GM19099 (cell line): ENCODE measurements around the gene GMEB2.

ENCODE experiments used
- POLR2A ChIP-seq: IDR thresholded peaks from 3 replicates; pipeline ENCODE4 v1.6.1; 2011; ENCODE audit warnings: low read depth; ENCODE audit not compliant: insufficient read length; ENCODE audit errors: extremely low read depth

Gene GMEB2

DNA sequence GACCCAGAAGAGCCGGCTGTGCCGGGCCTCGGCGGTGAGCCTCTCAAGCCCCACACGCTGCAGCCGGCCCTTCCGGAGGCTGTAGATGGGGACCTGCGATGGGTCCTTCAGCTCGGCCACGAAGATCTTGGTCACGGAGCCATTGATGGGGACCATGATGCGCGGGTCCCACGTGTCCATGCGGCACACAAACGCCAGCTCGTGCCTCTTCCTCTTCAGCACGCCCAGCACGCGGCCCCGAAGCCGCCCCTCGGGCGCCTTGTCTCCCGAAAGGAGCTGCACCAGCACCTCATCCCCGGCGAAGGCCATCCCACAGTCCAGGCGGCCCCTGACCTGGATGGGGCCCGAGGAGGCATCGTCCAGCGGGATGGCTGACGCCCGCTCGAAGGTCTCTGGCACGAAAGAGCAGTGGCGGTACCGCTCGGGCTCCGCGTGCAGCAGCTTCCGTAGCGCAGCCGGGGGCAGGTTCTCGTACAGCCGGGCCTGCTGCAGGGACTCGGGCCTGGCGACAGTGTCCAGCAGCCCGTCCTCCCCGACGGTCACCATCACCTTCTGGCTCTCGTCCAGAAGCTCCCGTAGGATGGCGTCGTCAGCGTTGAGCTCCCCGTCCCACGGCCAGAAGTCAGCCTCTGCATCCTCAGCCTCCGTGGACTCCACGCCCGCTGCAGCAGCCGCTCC is 61.7 kb downstream of the GMEB2 start:
- no peak for TF ChIP-seq POLR2A

DNA sequence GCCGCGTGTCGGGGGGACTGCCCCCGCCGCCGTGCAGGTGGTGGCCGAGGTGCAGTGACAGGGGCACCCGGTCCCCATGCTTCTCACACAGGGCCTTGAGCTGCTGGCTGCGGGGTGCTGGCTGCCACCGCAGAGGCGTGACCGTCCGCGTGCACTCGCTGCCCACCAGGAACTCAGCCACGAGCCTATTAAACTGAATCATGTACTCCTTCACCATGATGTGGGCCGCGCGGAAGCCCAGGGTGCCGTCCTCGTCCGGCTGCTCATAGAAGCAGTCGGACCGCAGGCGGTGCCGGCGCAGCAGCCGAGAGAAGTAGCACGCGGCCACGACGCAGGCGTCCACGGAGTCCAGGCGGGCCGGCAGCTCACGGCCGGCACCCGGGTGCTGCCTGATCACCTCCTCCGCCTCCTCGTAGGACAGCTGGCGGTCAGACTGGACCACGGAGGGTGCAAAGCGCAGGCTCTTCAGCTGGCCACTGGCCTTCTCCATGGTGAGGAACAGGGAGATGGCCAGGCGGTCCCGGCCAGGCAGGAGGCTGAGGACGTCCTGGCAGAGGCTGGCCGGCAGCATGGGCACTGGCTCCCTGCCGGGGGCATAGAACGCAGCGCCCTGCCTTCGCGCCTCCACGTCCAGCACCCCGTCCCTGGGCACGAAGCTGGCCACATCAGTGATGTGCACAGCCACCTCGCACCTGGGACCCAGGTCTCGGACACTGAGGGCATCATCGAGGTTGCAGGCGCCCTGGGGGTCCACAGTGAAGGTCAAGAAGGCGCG is 62.7 kb downstream of the GMEB2 start:
- no peak for TF ChIP-seq POLR2A

DNA sequence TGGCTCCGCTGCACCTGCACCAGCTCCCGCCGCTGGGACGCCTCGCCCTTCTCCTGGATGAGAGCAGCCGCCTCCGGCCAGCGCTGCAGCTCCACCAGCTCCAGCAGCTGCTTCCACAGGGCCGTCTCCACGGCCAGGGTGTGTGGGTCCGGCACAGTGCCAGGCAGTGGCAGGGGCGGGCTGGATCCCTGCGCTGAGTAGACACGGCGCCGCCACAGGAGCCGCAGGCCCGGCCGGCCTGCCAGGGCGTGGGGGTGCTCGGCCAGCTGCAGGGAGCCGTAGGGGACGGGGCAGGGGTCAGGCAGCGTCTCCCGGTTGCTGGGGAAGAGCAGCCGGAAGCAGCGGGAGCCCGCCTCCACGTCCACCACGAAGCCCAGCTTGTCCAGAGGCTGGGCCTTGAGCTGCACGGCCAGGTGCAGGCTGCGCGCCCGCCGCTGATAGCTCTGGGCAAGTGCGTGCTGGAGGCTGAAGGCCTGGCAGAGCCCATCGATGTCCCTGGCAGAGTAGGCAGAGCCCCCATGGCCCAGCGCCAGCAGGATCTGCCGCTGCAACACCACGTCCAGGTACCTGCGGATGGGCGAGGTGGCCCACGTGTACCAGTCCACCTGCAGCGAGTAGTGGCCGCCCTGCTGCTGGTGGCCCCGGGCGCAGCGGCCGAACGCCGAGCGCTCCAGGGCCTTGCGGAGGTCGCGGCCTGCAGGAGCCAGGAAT is 63.5 kb downstream of the GMEB2 start:
- no peak for TF ChIP-seq POLR2A

DNA sequence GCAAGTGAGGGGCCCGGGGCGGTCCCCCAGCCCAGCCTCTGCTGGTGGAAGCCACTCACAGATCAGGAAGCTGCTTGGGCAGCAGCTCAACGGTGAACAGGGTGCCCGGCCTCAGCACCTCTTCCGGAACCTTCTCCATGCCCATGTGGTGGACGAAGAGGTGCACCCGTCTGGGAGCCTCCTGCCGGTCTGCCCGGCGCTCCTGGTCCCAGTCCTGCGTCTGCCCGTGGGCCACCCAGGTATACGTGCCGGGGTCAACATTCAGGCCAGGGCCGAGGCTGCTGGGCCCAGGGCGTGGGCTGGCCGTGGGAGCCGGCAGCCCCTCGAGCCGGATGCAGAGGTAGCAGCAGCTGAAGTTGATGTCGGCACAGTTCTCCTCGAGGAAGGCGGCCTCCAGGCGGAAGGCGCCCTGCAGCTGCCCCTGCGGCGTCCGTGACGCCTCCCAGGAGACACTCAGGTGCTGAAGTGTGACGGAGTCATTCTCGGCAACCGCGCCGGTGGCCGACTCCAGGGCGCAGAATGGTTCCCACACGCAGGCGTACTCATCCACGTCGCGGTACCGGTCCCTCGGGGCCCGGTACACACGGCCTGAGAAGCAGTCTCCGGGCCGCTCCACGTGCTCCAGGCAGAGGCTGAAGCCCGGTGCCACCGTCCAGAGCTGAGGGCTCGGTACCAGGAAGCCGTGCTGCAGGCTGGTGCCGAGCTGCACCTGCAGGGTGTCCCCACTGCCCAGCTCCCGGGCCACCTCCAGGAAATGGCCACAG is 64.3 kb downstream of the GMEB2 start:
- no peak for TF ChIP-seq POLR2A

DNA sequence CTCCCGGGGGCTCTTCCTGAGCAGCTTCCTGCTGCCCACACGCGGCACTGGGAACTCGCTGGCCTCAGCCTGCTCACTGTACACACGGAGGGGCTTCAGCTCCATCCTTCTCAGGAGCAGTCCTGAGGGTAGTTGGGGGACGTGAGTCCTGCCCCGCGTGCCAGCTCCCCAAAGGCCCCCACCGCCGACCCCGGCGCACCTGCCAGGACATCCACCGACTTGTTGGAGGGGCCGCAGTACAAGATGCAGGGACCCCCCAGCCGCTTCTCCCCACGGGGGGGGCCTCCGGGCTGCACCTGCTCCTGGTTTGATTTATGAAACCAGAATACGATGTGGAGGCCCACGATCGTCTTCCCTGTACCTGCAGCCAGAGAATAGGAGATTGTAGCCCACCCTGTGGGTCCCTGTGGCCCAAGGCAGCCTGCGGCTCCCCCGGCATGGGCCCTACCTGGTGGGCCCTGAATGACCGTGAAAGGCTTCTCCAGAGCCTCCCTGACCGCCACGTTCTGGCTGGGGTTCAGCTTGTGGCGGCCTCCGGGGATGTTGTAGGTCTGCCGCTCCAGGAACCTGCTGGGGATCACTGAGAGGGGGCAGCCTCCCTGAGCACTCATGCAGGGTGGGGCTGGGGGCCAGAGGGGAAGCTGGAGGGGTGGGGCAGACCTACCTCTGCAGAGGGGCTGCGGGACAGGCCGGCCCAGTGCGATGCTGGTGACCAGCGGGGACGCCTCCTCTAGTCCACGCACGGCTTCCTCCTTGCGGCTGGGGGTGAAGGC is 65.1 kb downstream of the GMEB2 start:
- no peak for TF ChIP-seq POLR2A

DNA sequence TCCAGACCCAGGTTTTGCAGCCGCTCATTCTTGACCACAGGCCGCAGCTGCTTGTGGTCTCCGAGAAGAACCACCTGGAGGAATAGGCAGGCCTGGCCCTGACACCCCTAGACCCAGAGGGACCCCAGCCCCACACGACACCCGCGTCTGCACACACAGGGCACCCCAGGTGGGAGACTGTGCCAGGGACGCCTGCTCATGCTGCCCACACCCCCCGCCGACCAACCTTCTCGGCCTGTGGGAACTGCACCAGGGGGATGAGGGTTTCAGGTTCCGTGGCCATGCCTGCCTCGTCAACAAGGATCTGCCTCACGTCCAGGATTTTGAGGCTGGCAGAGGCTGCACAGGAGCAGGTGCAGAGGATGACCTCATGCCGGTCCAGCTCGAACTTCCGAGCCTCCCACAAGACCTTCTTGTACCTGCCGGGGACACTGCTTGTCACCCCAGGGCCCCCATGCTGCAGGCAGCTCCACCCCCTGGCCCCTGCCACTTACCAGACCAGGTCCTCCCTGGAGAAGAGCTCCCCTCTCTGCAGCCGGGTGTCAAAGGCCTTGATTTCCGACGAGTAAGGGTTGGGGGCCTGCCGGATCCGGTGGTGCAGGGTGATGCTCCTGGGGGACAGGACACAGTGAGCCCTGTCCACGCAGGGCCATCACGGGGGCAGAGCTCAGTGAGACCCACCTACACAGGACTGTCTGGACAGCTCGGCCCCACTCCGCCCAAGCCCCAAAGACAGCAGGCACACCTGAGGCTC is 65.9 kb downstream of the GMEB2 start:
- no peak for TF ChIP-seq POLR2A

DNA sequence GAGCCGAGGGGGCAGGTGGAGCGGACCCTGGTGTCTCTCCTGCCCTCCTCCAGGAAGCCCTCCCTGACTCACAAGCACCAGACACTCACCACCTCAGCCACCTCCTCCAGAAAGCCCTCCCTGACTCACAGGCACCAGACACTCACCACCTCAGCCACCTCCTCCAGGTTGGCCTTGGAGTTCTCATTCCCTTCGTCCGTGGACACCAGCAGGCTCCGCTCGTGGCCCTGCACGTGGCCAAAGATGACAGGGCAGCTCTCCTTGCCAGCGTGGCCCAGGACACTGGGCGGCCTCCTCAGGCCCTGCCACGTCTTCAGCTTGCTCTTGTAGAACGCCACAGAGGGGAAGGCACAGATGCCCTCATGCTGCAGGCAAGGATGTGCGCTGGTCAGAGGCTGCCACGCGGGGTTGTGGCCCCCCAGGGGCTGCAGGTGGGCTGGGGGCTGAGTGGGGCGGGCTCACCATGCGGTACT is 66.5 kb downstream of the GMEB2 start:
- no peak for TF ChIP-seq POLR2A

DNA sequence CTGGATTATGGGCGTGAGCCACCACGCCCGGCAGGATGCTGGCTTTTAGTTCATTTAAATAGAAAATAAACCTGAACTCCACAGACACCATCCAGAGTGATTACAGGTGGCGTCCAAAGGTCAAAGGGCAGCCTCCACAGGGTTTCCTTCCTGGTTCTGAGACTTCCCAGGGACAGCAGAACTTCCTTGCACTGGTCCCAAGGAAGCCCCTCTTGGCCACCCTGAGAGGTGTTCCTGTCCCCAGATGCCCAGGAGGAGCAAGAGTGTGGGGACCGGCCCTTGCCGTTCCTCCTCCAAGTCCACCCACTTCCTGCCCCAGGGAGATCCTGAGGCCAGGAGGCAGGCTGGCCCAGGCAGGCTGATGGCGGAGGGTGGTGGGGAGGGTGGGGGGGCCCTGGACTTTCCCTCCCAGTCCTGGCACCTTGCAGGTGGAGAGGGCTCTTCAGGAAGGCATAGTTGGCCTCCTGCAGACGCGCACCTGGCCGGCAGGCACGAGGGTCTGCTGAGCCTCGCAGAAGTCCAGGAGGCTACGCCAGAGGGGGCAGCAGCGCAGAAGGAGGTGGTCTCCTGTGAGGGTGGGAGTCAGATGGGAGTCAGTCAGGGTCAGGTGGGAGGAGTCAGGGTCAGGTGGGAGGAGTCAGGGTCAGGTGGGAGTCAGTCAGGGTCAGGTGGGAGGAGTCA is 68.0 kb downstream of the GMEB2 start:
- no peak for TF ChIP-seq POLR2A

DNA sequence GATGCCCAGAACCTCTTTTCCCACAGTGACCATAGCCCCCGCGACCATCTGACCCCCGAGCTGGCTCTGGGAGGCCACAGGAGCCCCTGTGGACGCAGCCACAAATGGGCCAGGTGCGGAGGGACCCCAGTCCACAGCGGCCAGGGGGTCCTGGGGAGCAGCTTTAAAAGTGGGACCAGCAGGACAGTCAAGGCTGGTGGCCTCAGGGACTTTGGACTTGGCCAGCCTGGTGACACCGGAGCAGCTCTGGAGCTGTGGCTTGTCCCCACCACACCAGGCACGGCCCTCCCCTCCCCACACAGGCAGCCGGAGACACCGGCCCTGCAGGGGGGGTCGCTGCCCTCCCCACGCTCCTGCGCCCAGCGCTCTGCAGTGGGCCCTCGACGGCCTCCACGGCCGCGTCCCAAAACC is 69.4 kb downstream of the GMEB2 start:
- TF ChIP-seq POLR2A = no peak

DNA sequence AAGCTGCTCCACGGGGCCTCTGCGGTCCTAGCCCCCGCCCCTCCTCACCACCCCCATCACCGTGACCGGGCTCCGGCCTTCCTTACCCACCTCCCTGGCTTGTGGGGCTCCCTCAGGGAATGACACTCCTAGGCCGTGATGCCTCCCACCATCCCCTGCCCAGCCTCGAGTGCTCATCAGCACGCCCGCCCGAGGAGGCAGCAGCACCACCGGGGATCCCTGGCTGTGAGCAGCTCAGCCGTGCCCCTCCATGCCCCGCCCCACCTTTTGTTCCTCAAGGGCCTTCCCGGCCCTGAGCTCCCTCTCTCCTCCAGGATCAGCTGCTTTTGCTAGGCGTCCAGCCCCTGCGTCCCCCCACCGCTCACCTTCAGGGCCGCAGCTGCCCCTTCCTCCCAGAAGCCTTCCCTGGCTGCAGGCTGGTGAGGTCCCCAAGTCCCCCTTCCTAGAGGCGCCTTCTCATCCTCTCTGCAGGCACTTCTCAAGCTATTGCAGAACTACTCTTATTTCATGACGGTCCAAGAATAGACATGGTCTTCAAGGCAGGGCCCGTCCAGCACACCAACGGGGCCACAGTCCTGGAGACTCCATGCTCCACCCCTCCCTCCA is 69.9 kb downstream of the GMEB2 start:
- no peak for TF ChIP-seq POLR2A

DNA sequence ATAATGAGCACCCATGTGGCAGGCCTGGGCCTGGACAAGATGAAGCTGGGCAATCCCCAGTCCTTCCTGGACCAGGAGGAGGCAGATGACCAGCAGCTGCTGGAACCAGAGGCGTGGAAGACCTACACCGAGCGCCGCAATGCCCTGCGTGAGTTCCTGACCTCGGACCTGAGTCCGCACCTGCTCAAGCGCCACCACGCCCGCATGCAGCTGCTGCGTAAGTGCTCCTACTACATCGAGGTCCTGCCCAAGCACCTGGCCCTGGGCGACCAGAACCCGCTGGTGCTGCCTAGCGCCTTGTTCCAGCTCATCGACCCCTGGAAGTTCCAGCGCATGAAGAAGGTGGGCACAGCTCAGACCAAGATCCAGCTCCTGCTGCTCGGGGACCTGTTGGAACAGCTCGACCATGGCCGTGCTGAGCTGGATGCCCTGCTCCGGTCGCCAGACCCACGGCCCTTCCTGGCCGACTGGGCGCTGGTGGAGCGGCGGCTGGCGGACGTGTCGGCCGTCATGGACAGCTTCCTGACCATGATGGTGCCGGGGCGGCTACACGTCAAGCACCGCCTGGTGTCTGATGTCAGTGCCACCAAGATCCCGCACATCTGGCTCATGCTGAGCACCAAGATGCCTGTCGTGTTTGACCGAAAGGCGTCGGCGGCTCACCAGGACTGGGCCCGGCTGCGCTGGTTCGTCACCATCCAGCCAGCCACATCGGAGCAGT is 71.1 kb downstream of the GMEB2 start:
- no peak for TF ChIP-seq POLR2A

DNA sequence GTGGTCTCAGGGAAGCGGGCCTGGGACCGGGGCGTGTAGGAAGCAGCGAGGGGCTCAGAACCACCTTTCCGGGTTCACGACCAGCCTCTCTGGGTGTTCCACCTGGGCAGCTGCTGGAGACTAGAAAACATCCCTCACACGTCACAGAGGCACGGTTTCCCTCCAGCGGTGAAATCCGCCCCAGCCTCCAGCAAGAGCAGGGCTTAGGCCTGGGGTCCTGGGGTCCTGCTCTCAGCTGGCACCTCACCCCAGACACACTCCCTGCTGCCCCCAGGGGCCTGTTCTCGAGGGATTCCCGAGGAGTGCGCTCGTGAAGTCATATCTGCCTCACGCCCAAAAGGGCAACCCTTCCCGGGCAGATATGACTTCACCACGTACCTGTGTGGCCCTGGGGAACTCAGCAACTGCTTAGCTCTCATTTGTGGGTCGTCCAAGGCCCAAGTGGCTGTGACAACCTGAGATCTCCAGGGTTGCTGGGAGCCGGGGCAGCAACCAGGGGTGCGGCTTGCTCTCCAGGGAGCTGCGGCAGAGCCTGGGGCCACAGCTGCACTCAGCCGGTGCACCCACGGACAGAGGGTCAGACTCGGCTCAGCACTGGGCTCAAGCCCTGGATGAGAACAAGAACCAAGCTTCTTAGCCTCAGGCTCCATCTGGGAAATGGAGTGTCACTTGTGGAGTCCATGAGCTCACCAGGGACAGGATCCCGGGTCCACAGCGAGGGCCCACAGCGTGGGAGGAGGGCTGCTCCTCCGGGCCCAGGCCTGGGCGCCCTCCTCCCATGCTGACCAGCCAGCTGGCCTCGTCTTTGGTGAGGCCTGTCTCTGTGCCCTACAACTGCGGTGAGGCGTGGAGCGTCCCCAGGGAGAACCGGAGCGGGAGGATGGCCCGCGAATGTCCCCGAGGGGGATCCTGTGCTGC is 72.3 kb downstream of the GMEB2 start:
- TF ChIP-seq POLR2A = no peak

DNA sequence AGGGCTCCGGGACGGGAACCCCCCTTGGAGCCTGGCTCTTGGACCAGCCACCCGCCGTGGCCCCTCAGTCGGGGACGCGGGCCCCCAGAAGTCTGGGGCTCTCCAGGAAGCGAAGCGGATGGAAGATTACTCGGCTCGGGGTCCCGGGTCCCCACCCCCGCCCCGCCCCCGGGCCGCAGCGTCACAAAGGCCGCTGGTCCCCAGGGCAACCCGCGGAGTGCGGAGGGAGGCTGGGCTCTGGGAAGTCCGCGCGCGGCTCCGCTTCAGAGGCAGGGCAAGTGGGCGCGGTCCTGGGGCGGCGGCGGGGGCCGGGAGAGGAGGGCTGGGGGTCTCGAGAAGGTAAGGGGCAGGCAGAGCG is 73.0 kb downstream of the GMEB2 start, which contains the start of gene FNDC11:
Gene FNDC11 (plus strand): TSS at position 227 of the 358 bp plus-strand sequence. CDS start 1,505 bp downstream, outside the sequence.
- no peak for TF ChIP-seq POLR2A
